ENCODE measurements around the gene SLC39A2. TPM values are rescaled to one million over a fixed set of nuclear protein-coding genes. Genes with fewer than 3 reads are reported as not detected.
A peak's percentile ranks its signal among the peaks of the same experiment; 100 is the strongest.
"Not testable (repeated sequence)": the region's sequence is repeated elsewhere in the genome, so short reads cannot be mapped to it uniquely, and the experiment has no call there.

Gene SLC39A2
- total RNA-seq, 2 experiments from 2014 or later: 0.16 to 0.44 TPM

DNA sequence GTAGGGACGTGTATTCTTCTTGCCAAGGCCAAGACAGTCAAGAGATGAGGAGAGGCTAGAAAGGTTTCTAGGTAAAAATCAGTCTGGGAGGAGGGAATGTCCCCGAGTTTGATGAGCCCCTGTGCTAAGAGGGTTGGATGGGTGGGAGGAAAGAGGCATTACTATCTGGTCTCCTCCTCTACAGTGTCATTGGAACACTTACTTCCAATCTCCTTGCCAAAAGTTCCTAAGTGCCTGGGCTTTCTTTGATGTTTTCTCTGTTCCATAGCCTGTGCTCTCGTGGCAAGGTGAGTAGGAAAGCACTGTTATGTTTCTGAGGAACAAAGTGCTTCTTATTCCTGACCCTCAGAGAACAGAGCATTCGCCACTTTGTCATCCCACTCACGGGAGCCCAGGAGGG, 35.6 kb downstream of the SLC39A2 start, which contains the start of gene RNASE13:
TSS of gene RNASE13 (minus strand) at position 101 of the 400 bp plus-strand sequence. CDS start 519 bp downstream, outside the sequence.
- ATAC-seq: no peak
- CTCF ChIA-PET: interaction anchor here (0.9 to 5.8 kb wide), 2 partner anchors 19 to 58 kb away, joined by 3 to 34 read pairs; no protein-coding TSS in a partner anchor
- H3K9me3 Mint-ChIP-seq (ENCODE audit: low read depth): no peaks in the 10 kb centered on the region
- H3K36me3 Mint-ChIP-seq: no peaks in the 10 kb centered on the region
- DNase-seq: no peak
- H3K4me3 Mint-ChIP-seq: no peak within 1 kb of the TSS
- no peaks in the 10 kb centered on the region for H3K4me1 Mint-ChIP-seq
- H3K27me3 Mint-ChIP-seq: peaks cover 9% of the 10 kb centered on the region
- H3K27ac Mint-ChIP-seq: no peak within 1 kb of the TSS

DNA sequence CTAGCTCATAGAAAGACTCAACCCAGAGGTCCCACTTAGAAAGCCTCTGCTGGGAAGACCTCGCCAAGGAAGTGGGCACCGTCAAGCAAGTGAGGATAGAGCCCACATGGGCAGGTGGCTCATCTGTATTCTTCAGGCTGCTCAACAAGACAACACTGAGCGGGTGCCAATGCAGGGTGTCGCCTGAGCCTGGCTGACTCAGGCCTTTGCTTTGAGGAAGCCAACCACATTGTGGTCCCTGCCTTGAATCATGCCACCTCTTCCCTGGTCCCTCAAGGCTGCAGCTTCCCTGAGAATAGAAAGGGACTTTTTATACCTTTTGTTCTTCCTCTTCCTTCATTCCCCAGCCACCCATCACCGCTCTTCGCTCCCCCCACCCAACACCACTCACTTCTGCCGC, 37.7 kb downstream of the SLC39A2 start:
- Mint-ChIP-seq H3K27ac (no peak overlapping the region), H3K4me3 (no peak overlapping the region), H3K4me1 (no peaks in the 10 kb centered on the region), H3K27me3 (peaks cover 7% of the 10 kb centered on the region), H3K9me3 (ENCODE audit: low read depth) (no peaks in the 10 kb centered on the region), H3K36me3 (no peaks in the 10 kb centered on the region)
- no peak for ATAC-seq
- CTCF ChIA-PET: interaction anchor here (1.0 to 5.8 kb wide), 2 partner anchors 21 to 341 kb away, joined by 3 to 34 read pairs; no protein-coding TSS in a partner anchor
- DNase-seq: no peak

DNA sequence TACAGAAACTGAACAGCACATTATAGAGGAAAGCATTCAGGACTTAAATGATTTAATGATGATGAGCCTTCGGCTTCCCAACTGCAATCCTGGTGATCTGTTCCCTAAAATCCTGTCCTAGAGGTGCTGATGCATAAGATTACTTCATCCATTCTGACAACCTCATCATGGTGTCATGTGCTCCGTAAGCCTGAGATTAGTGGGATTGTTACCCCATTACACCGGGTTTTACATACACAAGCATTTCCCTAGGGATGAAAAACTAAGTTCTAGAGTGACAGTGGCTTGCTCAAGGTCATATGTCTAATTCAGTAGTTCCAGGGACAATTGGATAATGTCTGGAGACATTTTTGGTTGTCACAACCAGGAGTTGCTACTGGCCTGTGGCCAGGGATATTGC, 38.1 kb downstream of the SLC39A2 start:
- CTCF ChIA-PET: interaction anchor here (1.0 kb wide), 1 partner anchor 22 kb away, joined by 4 read pairs; no protein-coding TSS in a partner anchor
- Mint-ChIP-seq H3K4me1 (no peaks in the 10 kb centered on the region), H3K36me3 (no peaks in the 10 kb centered on the region), H3K4me3 (no peak overlapping the region), H3K27me3 (peaks cover 7% of the 10 kb centered on the region), H3K27ac (no peak overlapping the region), H3K9me3 (ENCODE audit: low read depth) (no peaks in the 10 kb centered on the region)
- DNase-seq (no peak), ATAC-seq (no peak)

DNA sequence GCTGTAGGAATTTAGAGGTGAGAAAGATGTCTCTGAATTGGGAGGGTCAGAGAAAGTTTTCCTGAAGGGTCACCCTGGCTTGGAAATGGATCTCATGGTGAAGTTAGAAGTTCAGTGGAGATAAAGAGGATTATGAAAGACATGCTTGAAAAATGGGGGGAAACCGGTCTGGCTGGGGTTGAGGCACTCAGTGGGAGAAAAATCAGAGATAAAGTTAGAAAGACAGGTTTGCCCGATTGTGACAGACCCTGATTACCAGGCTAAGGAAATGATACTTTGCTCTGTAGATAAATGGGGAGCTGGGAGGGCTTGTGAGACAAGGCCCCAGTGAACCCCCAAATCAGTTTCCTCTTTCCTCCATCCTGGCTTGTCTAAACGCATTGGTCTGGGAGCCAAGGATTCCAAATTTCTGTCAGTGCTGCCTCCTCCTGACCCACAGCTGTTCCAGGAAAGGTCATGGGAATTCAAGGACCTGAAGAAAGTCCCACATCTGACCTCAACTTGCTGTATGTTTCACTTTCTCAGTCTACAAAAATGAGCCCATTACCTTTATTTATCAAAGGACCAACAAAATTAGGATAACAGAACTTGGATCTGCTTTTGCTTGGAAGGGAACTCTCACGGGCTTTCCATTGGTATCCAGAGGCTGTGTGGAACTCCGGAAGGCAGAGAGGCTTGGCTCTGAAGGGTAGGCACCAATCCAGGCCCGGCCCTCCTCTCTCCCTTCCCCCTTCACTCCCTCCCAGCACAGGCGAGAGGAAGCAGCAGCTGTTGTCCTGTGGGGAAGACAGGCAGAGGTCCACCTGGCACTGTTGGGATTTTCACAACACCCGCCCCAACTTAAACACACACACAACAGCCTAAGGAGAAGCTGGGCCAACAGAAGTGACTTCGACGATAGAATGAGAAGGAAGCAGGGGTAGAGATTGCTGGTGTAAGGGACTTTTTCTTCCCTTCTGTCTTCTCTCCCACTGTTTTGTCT, 39.6 kb downstream of the SLC39A2 start:
- no peak for ATAC-seq
- Mint-ChIP-seq H3K4me3 (no peak overlapping the region), H3K9me3 (ENCODE audit: low read depth) (no peaks in the 10 kb centered on the region), H3K27me3 (peaks cover 16% of the 10 kb centered on the region), H3K4me1 (no peaks in the 10 kb centered on the region), H3K27ac (no peak overlapping the region), H3K36me3 (no peaks in the 10 kb centered on the region)
- DNase-seq: no peak
- CTCF ChIA-PET: interaction anchor here (1.2 to 4.0 kb wide), 6 partner anchors 13 to 54 kb away, joined by 3 to 96 read pairs (median 7); no protein-coding TSS in a partner anchor

DNA sequence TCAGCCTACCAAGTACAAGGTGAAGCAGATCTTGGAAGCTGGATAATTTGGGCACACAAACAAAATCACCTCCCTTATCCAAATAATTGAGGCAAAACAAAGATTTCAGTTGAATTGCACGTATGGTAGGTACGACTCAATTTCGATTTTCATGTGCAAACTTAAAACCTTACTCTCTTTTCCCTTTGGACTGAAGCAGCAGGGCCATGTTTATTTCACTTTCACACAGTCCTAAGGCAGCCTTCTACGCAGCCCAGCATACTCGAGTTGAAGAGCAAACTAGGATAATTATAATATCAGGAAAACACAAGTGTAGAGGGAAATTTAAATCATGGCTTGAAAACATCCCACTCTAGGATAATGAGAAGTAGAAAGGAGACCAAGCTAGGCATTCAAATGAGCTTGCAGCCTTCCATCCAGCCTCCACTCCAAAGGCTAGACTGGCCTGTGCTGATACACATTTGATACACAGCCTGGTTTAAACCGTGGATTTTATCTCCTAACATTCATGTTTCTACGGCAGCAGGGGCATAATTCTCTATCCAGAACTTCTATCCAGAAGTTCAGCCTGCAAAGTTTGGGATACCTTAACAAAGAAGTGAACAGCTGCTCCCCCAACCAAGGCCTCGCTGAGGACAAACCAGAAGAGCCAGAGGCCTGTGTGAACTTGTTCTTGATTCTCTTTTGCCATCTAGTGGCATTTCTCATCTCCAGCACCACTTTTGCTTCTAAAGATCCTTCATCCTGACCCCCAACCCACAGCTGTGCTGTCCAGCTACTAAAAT, 40.7 kb downstream of the SLC39A2 start:
- Mint-ChIP-seq H3K27me3 (peaks cover 21% of the 10 kb centered on the region), H3K4me1 (no peaks in the 10 kb centered on the region), H3K36me3 (no peaks in the 10 kb centered on the region), H3K9me3 (ENCODE audit: low read depth) (no peaks in the 10 kb centered on the region), H3K27ac (no peak overlapping the region), H3K4me3 (no peak overlapping the region)
- no peak for DNase-seq
- peak; percentile 33 for ATAC-seq
- CTCF ChIA-PET: interaction anchor here (1.0 to 4.0 kb wide), 9 partner anchors 14 to 343 kb away, joined by 3 to 96 read pairs (median 6); no protein-coding TSS in a partner anchor

DNA sequence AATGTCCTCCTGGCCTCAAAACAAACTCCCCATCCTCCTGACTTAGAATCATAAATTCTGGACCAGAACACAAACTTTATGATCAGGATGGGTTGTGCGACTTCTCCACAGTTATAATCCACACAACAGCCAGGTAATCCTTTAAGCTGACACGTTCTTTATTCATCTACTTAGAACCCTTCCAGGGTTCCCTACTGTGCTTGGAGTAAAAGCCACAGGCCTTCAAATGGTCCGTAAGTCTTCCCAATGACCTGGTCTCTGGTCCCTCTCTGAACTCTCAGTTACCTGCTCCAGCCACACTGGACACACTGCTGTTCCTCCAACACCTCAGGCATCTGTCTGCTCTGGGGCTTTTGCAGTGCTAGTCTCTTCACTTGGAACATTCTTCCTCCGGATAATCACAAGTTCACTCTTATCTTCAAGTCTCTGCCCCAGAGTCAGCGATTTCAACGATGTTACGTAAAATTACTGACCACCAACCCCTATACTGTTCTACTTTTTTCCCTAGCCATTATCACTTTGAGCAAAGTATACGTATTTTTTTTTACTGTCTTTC, 41.4 kb downstream of the SLC39A2 start:
- DNase-seq (no peak), ATAC-seq (no peak)
- no peaks in the 10 kb centered on the region for H3K4me1 Mint-ChIP-seq
- peaks cover 27% of the 10 kb centered on the region for H3K27me3 Mint-ChIP-seq
- H3K27ac Mint-ChIP-seq: no peak overlapping the region
- no peak overlapping the region for H3K4me3 Mint-ChIP-seq
- CTCF ChIA-PET: interaction anchor here (1.0 to 4.0 kb wide), 8 partner anchors 14 to 344 kb away, joined by 3 to 96 read pairs (median 6); no protein-coding TSS in a partner anchor
- no peaks in the 10 kb centered on the region for H3K9me3 Mint-ChIP-seq (ENCODE audit: low read depth)
- no peaks in the 10 kb centered on the region for H3K36me3 Mint-ChIP-seq

DNA sequence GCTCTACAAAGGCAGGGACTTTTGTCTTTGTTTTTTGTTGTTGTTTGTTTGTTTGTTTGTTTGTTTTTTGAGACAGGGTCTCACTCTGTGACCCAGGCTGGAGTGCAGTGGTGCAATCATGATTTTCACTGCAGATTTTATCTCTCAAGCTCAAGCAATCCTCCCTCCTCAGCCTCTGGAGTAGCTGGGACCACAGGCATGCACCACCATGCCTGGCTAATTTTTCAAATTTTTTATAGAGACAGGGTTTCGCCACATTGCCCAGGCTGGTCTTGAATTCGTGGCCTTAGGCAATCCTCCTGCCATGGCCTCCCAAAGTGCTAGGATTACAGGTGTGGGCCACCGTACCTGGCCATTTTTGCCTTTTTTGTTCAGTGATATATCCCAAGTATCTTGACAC, 41.8 kb downstream of the SLC39A2 start:
- H3K27me3 Mint-ChIP-seq: peaks cover 30% of the 10 kb centered on the region
- not testable (repeated sequence) for H3K9me3 Mint-ChIP-seq (ENCODE audit: low read depth); H3K27ac Mint-ChIP-seq; H3K4me1 Mint-ChIP-seq; ATAC-seq; DNase-seq; H3K36me3 Mint-ChIP-seq; H3K4me3 Mint-ChIP-seq
- CTCF ChIA-PET: interaction anchor here (1.2 to 4.0 kb wide), 5 partner anchors 19 to 344 kb away, joined by 4 to 96 read pairs (median 6); no protein-coding TSS in a partner anchor

DNA sequence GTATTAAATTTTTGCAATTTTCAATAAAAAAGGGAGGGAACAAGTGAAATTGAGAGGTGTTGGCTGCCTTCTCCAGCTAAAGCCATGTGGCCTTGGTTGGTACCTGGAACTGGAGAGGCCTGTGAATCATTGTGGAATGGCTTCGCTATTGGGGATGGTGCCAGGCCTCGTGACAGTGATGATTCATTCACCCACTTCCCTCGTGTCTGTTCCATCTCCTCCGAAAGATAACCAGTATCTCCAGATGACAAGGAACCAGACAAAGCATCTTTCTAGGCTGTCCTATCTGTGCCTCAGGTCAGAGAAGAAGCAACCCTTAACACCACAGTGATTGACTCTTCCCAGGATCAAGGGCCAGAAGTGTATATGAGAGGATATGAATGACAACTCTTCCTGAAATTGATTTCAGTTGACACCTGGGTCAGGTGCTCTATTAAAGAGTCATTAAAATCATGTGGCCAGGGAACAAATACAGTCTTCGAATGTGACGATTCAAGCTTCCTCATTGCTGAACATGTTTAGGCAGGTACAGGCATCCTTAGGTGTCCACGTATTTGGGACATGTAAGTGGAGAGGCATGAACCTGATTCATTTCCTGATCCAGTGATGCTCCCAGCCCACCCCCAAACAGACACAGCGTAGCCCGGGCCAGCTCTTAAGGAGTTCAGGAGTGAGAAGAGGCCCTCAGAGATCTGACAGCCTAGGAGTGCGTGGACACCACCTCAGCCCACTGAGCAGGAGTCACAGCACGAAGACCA, 42.8 kb downstream of the SLC39A2 start, which contains the start of gene RNASE7:
TSS of gene RNASE7 (plus strand) at position 687 of the 758 bp plus-strand sequence. CDS start 631 bp downstream, outside the sequence.
- Mint-ChIP-seq H3K9me3 (ENCODE audit: low read depth) (no peaks in the 10 kb centered on the region), H3K27ac (no peak within 1 kb of the TSS), H3K4me3 (no peak within 1 kb of the TSS), H3K36me3 (no peaks in the 10 kb centered on the region), H3K4me1 (no peaks in the 10 kb centered on the region), H3K27me3 (peaks cover 30% of the 10 kb centered on the region)
- CTCF ChIA-PET: interaction anchor here (1.2 to 4.0 kb wide), 2 partner anchors 28 to 71 kb away, joined by 4 to 96 read pairs; no protein-coding TSS in a partner anchor
- ATAC-seq: no peak
- DNase-seq: no peak

DNA sequence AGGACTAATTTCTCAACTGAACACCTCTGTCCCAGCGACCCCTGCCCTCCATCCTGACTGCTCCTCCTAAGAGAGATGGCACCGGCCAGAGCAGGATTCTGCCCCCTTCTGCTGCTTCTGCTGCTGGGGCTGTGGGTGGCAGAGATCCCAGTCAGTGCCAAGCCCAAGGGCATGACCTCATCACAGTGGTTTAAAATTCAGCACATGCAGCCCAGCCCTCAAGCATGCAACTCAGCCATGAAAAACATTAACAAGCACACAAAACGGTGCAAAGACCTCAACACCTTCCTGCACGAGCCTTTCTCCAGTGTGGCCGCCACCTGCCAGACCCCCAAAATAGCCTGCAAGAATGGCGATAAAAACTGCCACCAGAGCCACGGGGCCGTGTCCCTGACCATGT, 43.8 kb downstream of the SLC39A2 start:
- no peak for ATAC-seq
- no peak for DNase-seq
- Mint-ChIP-seq H3K4me1 (no peaks in the 10 kb centered on the region), H3K27me3 (peaks cover 33% of the 10 kb centered on the region), H3K9me3 (ENCODE audit: low read depth) (no peaks in the 10 kb centered on the region), H3K27ac (no peak overlapping the region), H3K36me3 (no peaks in the 10 kb centered on the region), H3K4me3 (no peak overlapping the region)
- CTCF ChIA-PET: interaction anchor here (1.4 to 1.9 kb wide), 3 partner anchors 28 to 72 kb away, joined by 4 to 6 read pairs (median 5); no protein-coding TSS in a partner anchor

DNA sequence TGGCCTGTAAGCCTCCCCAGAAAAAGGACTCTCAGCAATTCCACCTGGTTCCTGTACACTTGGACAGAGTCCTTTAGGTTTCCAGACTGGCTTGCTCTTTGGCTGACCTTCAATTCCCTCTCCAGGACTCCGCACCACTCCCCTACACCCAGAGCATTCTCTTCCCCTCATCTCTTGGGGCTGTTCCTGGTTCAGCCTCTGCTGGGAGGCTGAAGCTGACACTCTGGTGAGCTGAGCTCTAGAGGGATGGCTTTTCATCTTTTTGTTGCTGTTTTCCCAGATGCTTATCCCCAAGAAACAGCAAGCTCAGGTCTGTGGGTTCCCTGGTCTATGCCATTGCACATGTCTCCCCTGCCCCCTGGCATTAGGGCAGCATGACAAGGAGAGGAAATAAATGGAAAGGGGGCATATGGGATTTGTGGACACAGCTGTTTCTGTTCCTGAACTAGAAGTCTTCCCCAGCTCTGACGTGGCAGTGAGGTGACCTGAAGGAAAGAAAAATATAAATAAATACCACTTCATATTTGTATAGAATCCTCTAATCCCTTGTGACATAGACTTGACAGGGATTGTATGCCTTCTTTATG, 44.4 kb downstream of the SLC39A2 start:
- Mint-ChIP-seq H3K36me3 (no peaks in the 10 kb centered on the region), H3K27me3 (peaks cover 34% of the 10 kb centered on the region), H3K9me3 (ENCODE audit: low read depth) (no peaks in the 10 kb centered on the region), H3K27ac (no peak overlapping the region), H3K4me1 (no peaks in the 10 kb centered on the region), H3K4me3 (no peak overlapping the region)
- ATAC-seq: no peak
- CTCF ChIA-PET: interaction anchor here (1.3 to 1.9 kb wide), 5 partner anchors 18 to 73 kb away, joined by 3 to 6 read pairs (median 5); no protein-coding TSS in a partner anchor
- no peak for DNase-seq

DNA sequence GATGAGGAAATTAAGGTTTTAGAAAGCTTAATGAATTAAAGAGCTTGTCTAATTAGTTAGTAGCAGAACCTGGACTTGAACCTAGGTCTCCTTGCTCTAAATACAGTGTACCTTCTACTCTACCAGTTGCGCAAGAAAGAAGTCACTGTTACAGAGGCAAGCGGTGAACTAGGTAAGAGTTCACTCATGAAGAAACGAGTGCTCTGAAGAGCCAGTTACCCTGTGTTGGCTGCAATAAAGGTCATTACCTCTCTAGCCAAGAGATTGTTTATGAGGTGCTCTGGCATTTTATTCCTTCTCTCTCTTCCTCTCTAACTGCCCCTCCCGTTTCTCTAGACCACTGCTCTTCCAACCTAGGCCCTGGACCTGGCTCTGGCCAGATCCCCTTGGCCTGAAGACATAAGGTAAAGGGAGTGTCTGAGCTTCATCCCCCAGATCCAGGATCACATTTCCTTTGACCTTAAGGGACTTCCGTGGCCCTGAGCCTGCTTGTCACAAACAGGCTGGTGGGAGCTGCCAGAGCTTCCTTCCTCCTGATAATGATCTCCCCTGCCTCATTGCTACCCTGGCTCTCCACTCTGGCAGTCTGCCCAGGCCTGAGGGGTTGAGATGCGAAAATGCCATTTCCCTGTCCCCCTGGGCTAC, 45.0 kb downstream of the SLC39A2 start:
- Mint-ChIP-seq H3K27me3 (peaks cover 36% of the 10 kb centered on the region), H3K9me3 (ENCODE audit: low read depth) (no peaks in the 10 kb centered on the region), H3K4me1 (no peaks in the 10 kb centered on the region), H3K4me3 (no peak overlapping the region), H3K36me3 (no peaks in the 10 kb centered on the region), H3K27ac (no peak overlapping the region)
- ATAC-seq (no peak), DNase-seq (no peak)
- CTCF ChIA-PET: interaction anchor here (1.3 to 1.9 kb wide), 5 partner anchors 18 to 73 kb away, joined by 3 to 6 read pairs (median 5); no protein-coding TSS in a partner anchor

Measured in activated CD8-positive, alpha-beta memory T cell treated with anti-CD3 and anti-CD28 coated beads, Interleukin-2, amount 10 ng/mL, durations not matched to agents 7 days and 5 days (primary cell).